A549 (cell line): ENCODE measurements around the gene AP5B1. TPM values are rescaled to one million over a fixed set of nuclear protein-coding genes. Genes with fewer than 3 reads are reported as not detected.

Experiments
- ATAC-seq, 2 experiments: fragments of 200-7000 bp in 1 of 2; fragments of >200 bp in 1 of 2; cut with Nextera tagmentation in 1 of 2; cut with Tn5 transposase in 1 of 2; 3 replicates each; pipeline versions ENCODE4 v1.8.0 to v1.9.1; 2018 to 2020; ENCODE audit warnings: mild to moderate bottlenecking in 1 of 2, moderate library complexity in 1 of 2
- CTCF ChIA-PET: fragments of 300-600 bp; sonication (Branson Sonifier 250); formaldehyde crosslinking; extraction: SDS; loops from one replicate; lab custom pipeline; 2021; ENCODE audit warnings: antibody characterized with exemption, inconsistent platforms; lab: Yijun Ruan, JAX
- POLR2A ChIA-PET: fragments of 350-600 bp; formaldehyde crosslinking; extraction: SDS; loops from one replicate; lab custom pipeline; 2021; ENCODE audit warnings: antibody characterized with exemption, inconsistent platforms; lab: Yijun Ruan, JAX
- DNase-seq, 2 experiments: peaks; one replicate each; pipeline versions ENCODE4 v3.0.0 to v3.0.0-alpha.2; 2011 to 2016; ENCODE audit warnings: low read depth in 1 of 2, low spot score in 1 of 2
- FAIRE-seq: peaks from 2 replicates; lab custom pipeline; 2011; peaks lifted over from hg19 to GRCh38; lab: Jason Lieb, UNC
- H3K27ac ChIP-seq, 2 experiments: fragments of >200 bp; sonication (Bioruptor Twin); formaldehyde crosslinking; 3 replicates each; pipeline ENCODE4 v1.5.1; 2016 to 2017
- H3K4me1 ChIP-seq: fragments of >200 bp; sonication (Bioruptor Twin); formaldehyde crosslinking; 3 replicates; pipeline ENCODE4 v1.6.1; 2016
- H3K4me2 ChIP-seq: fragments of >200 bp; sonication (Bioruptor Twin); formaldehyde crosslinking; 3 replicates; pipeline ENCODE4 v1.6.1; 2016
- H3K4me3 ChIP-seq: fragments of >200 bp; sonication (Bioruptor Twin); formaldehyde crosslinking; 3 replicates; pipeline ENCODE4 v1.5.1; 2016
- H3K9me3 ChIP-seq: fragments of >200 bp; sonication (Bioruptor Twin); formaldehyde crosslinking; 3 replicates; pipeline ENCODE4 v1.6.1; 2016
- CBX2 ChIP-seq: fragments of 200-600 bp; sonication (generic); IDR thresholded peaks from 2 replicates; pipeline ENCODE4 v1.6.1; 2016; ENCODE audit warnings: low read depth, mild to moderate bottlenecking, borderline replicate concordance
- CBX8 ChIP-seq: fragments of 200-600 bp; sonication (generic); IDR thresholded peaks from 2 replicates; pipeline ENCODE4 v1.6.1; 2016
- CEBPB ChIP-seq, 2 experiments: fragments of >200 bp in 1 of 2; sonication (Bioruptor Twin) in 1 of 2; formaldehyde crosslinking in 1 of 2; IDR thresholded peaks; 2 replicates each; pipeline ENCODE4 v1.6.1; 2012 to 2016
- CHD4 ChIP-seq: fragments of 200-600 bp; sonication (generic); IDR thresholded peaks from 2 replicates; pipeline ENCODE4 v1.6.1; 2016; ENCODE audit warnings: antibody characterized with exemption, mild to moderate bottlenecking, borderline replicate concordance
- FOSB ChIP-seq: fragments of 250-450 bp; sonication (Bioruptor Pico); IDR thresholded peaks from 2 replicates; pipeline ENCODE4 v1.5.0; 2020; ENCODE audit warnings: mild to moderate bottlenecking, moderate library complexity
- FOSL2 ChIP-seq, 2 experiments: fragments of 450-650 bp in 1 of 2; fragments of >200 bp in 1 of 2; sonication (Bioruptor Twin) in 1 of 2; formaldehyde crosslinking; IDR thresholded peaks; 2 replicates each; pipeline versions ENCODE4 v1.5.0 to v1.6.1; 2016 to 2020; ENCODE audit warnings: mild to moderate bottlenecking in 1 of 2, moderate library complexity in 1 of 2
- HDAC2 ChIP-seq: fragments of 200-600 bp; sonication (generic); IDR thresholded peaks from 2 replicates; pipeline ENCODE4 v1.6.1; 2016
- HOXA7 ChIP-seq: fragments of 250-450 bp; sonication (Bioruptor Pico); IDR thresholded peaks from 2 replicates; pipeline ENCODE4 v1.5.0; 2020; ENCODE audit warnings: mild to moderate bottlenecking, moderate library complexity
- MAZ ChIP-seq: fragments of 150-350 bp; IDR thresholded peaks from 2 replicates; pipeline ENCODE4 v1.6.1; 2014; ENCODE audit warnings: antibody characterized with exemption, low read depth, low read length, borderline replicate concordance
- NFE2L2 ChIP-seq: fragments of 150-350 bp; conservative IDR thresholded peaks from 2 replicates; pipeline ENCODE4 v1.6.1; 2014; ENCODE audit warnings: low read length
- POLR2A ChIP-seq: IDR thresholded peaks from 2 replicates; pipeline ENCODE4 v1.6.1; 2012; ENCODE audit warnings: mild to moderate bottlenecking, low read length
- RCOR1 ChIP-seq: fragments of 150-350 bp; IDR thresholded peaks from 2 replicates; pipeline ENCODE4 v1.6.1; 2014; ENCODE audit warnings: antibody characterized with exemption, low read length, low read depth
- RNF2 ChIP-seq: fragments of 200-600 bp; sonication (generic); IDR thresholded peaks from 2 replicates; pipeline ENCODE4 v1.6.1; 2016; ENCODE audit warnings: low read depth, mild to moderate bottlenecking, antibody characterized with exemption, moderate library complexity, borderline replicate concordance
- TFCP2L1 ChIP-seq: fragments of 250-450 bp; sonication (Bioruptor Pico); IDR thresholded peaks from 2 replicates; pipeline ENCODE4 v1.5.0; 2021; ENCODE audit warnings: mild to moderate bottlenecking
- TP53 ChIP-seq: fragments of 250-450 bp; sonication (Bioruptor Pico); IDR thresholded peaks from 2 replicates; pipeline ENCODE4 v1.5.0; 2021; ENCODE audit warnings: mild to moderate bottlenecking, moderate library complexity
- ZC3H11A ChIP-seq: fragments of 450-650 bp; IDR thresholded peaks from 2 replicates; pipeline ENCODE4 v1.6.1; 2014; ENCODE audit warnings: antibody characterized with exemption, mild to moderate bottlenecking
- WGBS: methylation state at CpG from one replicate; pipeline ENCODE4 v1.1.6; 2017; ENCODE audit errors: missing lambda C conversion rate; 5-methylcytosine and 5-hydroxymethylcytosine counted together
- polyA plus RNA-seq, 4 experiments: library from polyadenylated mRNA; depleted of rRNA in 3 of 4; stranded (reverse); fragments of >200 nt; fragmentation: RNase III in 1 of 4; extraction: RNeasy Plus Mini Kit Qiagen cat#74134 plus additional on column Dnase treatment in 1 of 4; gene quantifications; 2 replicates in 3 of 4; 3 replicates in 1 of 4; pipeline ENCODE4 v1.2.3, GENCODE V29; 2011 to 2017
- TF ChIP-seq, protein P1 (sequence below): fragments of >200 bp; sonication (Bioruptor Twin); formaldehyde crosslinking; IDR thresholded peaks from 2 replicates; pipeline ENCODE4 v1.6.1; 2016
- TF ChIP-seq, protein P2 (sequence below): IDR thresholded peaks from 2 replicates; pipeline ENCODE4 v1.6.1; 2012; ENCODE audit warnings: low read depth, borderline replicate concordance
- TF ChIP-seq, protein P3 (sequence below): fragments of >200 bp; sonication (Bioruptor Twin); formaldehyde crosslinking; IDR thresholded peaks from 3 replicates; pipeline ENCODE4 v1.6.1; 2016
- TF ChIP-seq, protein P4 (sequence below): IDR thresholded peaks from 2 replicates; pipeline ENCODE4 v1.6.1; 2012

AP5B1 gene
- polyA plus RNA-seq, 2 of the 4 experiments (the other 2 are of a cell fraction), result 5.2 to 10.2 TPM

DNA sequence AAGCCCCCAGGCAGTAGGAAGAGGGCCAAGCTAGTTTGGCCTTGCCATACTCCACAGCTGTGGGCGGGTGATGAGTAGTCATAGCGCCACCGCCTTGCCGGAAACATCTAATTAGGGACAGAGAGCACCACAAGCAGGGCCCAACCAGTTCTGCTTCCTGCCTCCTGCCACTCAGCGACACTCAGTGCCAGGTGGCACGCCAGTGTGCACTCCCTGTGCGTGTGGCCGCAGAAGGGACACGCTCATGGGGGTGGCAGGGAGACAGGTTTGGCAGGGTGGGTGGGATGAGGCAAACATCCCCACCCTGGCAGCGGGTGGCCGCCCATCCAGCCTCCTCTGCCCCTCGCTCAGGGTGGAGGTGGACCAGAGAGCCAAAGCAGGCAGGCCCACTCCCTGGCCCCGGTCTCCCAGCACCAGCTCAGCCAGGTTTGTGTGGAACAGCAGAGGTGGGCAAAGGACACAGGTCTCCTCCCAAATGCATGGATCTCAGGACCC is 11.0 kb upstream of the AP5B1 start:
- Histone ChIP-seq H3K9me3 (no peaks in the 10 kb centered on the region), H3K27ac (no peak overlapping the region), H3K4me1 (peaks cover 14% of the 10 kb centered on the region; the same call in 2 of the 3 replicates), H3K4me2 (no peak overlapping the region), H3K4me3 (no peak overlapping the region)
- 81% methylated on average over 6 of the region's 13 CpGs for WGBS
- CTCF ChIA-PET, result interaction anchor here (0.9 to 19.2 kb wide), 6 partner anchors 10 to 80 kb away, joined by 3 to 173 read pairs (median 7); partner anchors contain the start of genes AP5B1 and KAT5
- ATAC-seq (no peak), FAIRE-seq (no peak), DNase-seq (no peak)
- TF ChIP-seq POLR2A (no peak), CBX2 (no peak), FOSB (CRISPR knock-in tag) (no peak), CBX8 (no peak), CHD4 (no peak), CEBPB (IDR thresholded peaks at IDR 0.05) (no peak), TFCP2L1 (no peak), MAZ (no peak), HDAC2 (no peak), NFE2L2 (no peak), ZC3H11A (no peak), HOXA7 (CRISPR knock-in tag) (no peak), TP53 (CRISPR knock-in tag) (no peak), FOSL2 (IDR thresholded peaks at IDR 0.05) (no peak), FOSL2 (CRISPR knock-in tag; IDR thresholded peaks at IDR 0.05) (no peak)
- TF ChIP-seq, protein P1, sequence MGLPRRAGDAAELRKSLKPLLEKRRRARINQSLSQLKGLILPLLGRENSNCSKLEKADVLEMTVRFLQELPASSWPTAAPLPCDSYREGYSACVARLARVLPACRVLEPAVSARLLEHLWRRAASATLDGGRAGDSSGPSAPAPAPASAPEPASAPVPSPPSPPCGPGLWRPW, result no peak
- TF ChIP-seq, protein P2, sequence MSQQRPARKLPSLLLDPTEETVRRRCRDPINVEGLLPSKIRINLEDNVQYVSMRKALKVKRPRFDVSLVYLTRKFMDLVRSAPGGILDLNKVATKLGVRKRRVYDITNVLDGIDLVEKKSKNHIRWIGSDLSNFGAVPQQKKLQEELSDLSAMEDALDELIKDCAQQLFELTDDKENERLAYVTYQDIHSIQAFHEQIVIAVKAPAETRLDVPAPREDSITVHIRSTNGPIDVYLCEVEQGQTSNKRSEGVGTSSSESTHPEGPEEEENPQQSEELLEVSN, result no peak
- TF ChIP-seq, protein P3, sequence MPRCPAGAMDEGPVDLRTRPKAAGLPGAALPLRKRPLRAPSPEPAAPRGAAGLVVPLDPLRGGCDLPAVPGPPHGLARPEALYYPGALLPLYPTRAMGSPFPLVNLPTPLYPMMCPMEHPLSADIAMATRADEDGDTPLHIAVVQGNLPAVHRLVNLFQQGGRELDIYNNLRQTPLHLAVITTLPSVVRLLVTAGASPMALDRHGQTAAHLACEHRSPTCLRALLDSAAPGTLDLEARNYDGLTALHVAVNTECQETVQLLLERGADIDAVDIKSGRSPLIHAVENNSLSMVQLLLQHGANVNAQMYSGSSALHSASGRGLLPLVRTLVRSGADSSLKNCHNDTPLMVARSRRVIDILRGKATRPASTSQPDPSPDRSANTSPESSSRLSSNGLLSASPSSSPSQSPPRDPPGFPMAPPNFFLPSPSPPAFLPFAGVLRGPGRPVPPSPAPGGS, result no peak
- TF ChIP-seq, protein P4, sequence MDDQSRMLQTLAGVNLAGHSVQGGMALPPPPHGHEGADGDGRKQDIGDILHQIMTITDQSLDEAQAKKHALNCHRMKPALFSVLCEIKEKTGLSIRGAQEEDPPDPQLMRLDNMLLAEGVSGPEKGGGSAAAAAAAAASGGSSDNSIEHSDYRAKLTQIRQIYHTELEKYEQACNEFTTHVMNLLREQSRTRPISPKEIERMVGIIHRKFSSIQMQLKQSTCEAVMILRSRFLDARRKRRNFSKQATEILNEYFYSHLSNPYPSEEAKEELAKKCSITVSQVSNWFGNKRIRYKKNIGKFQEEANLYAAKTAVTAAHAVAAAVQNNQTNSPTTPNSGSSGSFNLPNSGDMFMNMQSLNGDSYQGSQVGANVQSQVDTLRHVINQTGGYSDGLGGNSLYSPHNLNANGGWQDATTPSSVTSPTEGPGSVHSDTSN, result no peak
- POLR2A ChIA-PET, result no interaction called here

DNA sequence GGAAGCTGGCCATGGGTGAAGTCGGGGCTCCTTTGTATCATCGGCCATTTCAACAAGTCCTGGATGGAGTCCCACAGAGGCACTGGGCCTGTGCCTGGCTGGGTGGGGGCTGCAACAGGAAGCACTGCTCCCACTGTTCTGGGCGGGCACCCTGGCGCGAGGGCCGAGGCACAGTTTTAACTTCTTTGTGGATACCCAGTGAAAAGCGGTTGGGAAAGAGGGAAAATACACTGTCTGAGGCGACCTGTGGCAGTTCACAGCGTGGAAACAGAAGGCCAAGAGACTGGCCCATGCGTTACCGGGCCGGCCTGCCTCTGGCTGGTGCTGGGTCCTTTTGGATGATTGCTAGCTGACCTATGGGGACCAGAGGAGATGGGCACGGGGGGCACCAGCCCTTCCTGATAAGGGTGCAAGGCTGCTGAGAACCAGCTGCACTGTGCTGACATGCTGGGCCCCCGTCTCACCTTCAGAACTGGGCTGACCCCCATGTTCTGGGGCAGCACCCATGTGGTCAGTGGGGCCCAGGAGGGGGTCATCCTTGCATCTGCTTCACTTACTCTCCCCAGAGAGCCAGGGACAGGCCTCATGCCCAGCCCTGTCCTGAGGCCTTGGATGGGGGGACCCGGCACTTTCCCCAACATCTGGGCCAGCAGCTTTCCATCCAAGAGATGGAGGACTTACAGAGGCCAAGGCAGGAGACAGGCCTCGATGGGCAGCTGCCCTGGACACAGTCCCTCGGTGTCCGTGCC is 10.3 kb upstream of the AP5B1 start:
- ChIA-PET POLR2A (interaction anchor here (1.6 kb wide), 1 partner anchor 11 kb away, joined by 8 read pairs; no protein-coding TSS in a partner anchor), CTCF (interaction anchor here (0.9 to 19.2 kb wide), 10 partner anchors 11 to 165 kb away, joined by 3 to 173 read pairs (median 6); partner anchors contain the start of genes AP5B1 and KAT5)
- Histone ChIP-seq H3K4me1 (peaks cover 14% of the 10 kb centered on the region; the same call in 2 of the 3 replicates), H3K4me3 (no peak overlapping the region)
- no peak for DNase-seq
- TF ChIP-seq HOXA7 (CRISPR knock-in tag), result no peak
- TF ChIP-seq RCOR1, result no peak
- TF ChIP-seq, protein P4, result no peak
- TF ChIP-seq RNF2, result no peak
- TF ChIP-seq, all 56 proteins: peak for 0
- no peaks in the 10 kb centered on the region for H3K9me3 ChIP-seq
- FAIRE-seq, result no peak
- H3K4me2 ChIP-seq, result no peak overlapping the region
- ATAC-seq, result no peak
- WGBS, result 82% methylated on average over 15 of the region's 18 CpGs
- no peak overlapping the region for H3K27ac ChIP-seq
